Measurements from ENCODE around the gene SLC38A2. TPM values are rescaled to one million over a fixed set of nuclear protein-coding genes. Genes with fewer than 3 reads are reported as not detected.

Gene SLC38A2
- total RNA-seq, 2 experiments from 2014 or later: 213 to 222 TPM

DNA sequence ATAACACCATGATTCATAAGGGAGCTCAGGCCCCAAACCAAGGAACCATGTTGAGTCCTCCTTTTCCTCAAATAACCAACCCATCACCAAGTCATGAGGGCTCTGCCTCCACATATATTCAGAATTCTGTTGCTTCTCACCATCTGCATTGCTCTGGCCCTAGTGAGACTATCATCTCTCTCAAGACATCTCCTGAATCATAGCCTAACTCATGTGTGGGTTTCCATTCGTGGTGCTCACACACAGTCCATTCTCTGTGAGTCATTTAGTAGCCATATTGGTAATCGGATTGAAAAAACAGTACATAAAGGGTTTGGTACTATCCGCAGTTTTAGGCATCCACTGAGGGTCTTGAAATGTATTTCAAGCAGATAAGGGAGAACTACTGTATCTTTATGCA lies 5.1 kb upstream of the SLC38A2 start:
- no peak for DNase-seq
- no peak overlapping the region for H3K27ac Mint-ChIP-seq
- no peaks in the 10 kb centered on the region for H3K27me3 Mint-ChIP-seq
- ChIA-PET POLR2A (no interaction called here), CTCF (no interaction called here)
- H3K4me3 ChIP-seq (ENCODE audit: low read length): no peak overlapping the region
- peaks cover 4% of the 10 kb centered on the region for H3K36me3 Mint-ChIP-seq (ENCODE audit: low read depth)
- H3K4me1 ChIP-seq (ENCODE audit: insufficient read depth, low read length): peaks cover 18% of the 10 kb centered on the region
- H3K9me3 Mint-ChIP-seq: no peaks in the 10 kb centered on the region
- H3K9me3 ChIP-seq (ENCODE audit: control insufficient read depth in 1 of 2, insufficient read depth in 1 of 2, low read length in 2 of 2): no peaks in the 10 kb centered on the region
- H3K4me3 Mint-ChIP-seq: no peak overlapping the region
- no peak overlapping the region for H3K27ac ChIP-seq (ENCODE audit: low read depth in 1 of 2, low read length in 2 of 2)
- intact Hi-C loops (cut with DNase I, micrococcal nuclease): loop anchor here (5.0 to 10.0 kb wide), 3 partner anchors 223 to 1977 kb away; partner anchors contain the start of gene ZNF641 (in 1 of the 2)
- H3K4me1 Mint-ChIP-seq (ENCODE audit: low read depth): peaks cover 36% of the 10 kb centered on the region
- H3K36me3 ChIP-seq (ENCODE audit: insufficient read depth, low read length): no peaks in the 10 kb centered on the region
- no peak for TF ChIP-seq CTCF (IDR thresholded peaks at IDR 0.05)
- H3K27me3 ChIP-seq (ENCODE audit: control insufficient read depth in 1 of 2, insufficient read depth in 2 of 2, low read length in 2 of 2): no peaks in the 10 kb centered on the region
- no peak for ATAC-seq (ENCODE audit: poor library complexity)

DNA sequence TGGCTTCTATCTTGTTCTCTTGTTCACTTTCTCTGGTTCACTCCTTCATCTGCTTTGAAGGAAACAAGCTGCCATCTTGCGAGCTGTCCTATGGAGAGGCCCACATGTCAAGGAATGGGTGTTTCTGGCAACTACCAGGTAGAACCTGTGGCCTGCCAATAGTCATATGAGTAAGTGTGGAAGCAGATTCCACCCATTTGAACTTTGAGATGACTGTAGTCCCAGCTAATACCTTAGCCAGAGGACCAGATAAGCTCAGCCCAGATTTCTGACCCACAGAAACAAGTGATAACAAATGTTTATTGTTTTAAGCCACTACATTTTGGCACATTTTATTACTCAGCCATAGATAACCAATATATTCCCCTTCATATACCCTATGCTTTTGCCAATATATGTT lies 4.0 kb upstream of the SLC38A2 start:
- intact Hi-C loops (cut with DNase I, micrococcal nuclease): loop anchor here (5.0 to 10.0 kb wide), 3 partner anchors 222 to 1978 kb away; partner anchors contain the start of gene ZNF641 (in 1 of the 2)

DNA sequence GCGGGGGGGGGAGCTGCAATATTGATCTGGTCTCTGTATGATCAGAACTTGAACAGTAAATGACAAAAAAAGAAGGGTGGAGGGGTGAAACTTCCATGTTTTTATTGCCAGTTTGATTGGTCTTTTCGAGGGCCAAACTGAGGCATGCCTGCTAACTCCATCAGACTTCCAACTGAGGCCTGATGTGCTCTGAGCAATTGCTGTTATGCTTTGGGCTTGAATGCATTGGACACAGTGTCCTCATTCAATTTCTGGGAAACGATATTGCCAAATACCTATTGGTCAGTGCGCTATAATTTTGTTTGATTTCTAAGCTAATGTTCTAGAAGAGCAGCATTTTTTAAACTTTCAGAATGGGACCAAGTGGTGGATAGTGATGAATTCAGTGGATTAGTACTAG lies 2.1 kb upstream of the SLC38A2 start:
- ATAC-seq (ENCODE audit: poor library complexity) (no peak), DNase-seq (no peak)
- POLR2A ChIA-PET: interaction anchor here (0.6 to 1.5 kb wide), 3 partner anchors 9 to 149 kb away, joined by 3 read pairs; partner anchors contain the start of gene SLC38A1
- H3K36me3 Mint-ChIP-seq (ENCODE audit: low read depth): peaks cover 33% of the 10 kb centered on the region
- Histone ChIP-seq H3K27me3 (ENCODE audit: control insufficient read depth in 1 of 2, insufficient read depth in 2 of 2, low read length in 2 of 2) (no peaks in the 10 kb centered on the region), H3K27ac (ENCODE audit: low read depth in 1 of 2, low read length in 2 of 2) (no peak overlapping the region), H3K4me3 (ENCODE audit: low read length) (no peak overlapping the region), H3K9me3 (ENCODE audit: control insufficient read depth in 1 of 2, insufficient read depth in 1 of 2, low read length in 2 of 2) (no peaks in the 10 kb centered on the region), H3K4me1 (ENCODE audit: insufficient read depth, low read length) (peaks cover 19% of the 10 kb centered on the region), H3K36me3 (ENCODE audit: insufficient read depth, low read length) (peaks cover 13% of the 10 kb centered on the region)
- peak overlapping the region; percentile 99 for H3K27ac Mint-ChIP-seq
- CTCF ChIA-PET: interaction anchor here (0.7 kb wide), 1 partner anchor 9 kb away, joined by 3 read pairs; no protein-coding TSS in a partner anchor
- peaks cover 43% of the 10 kb centered on the region for H3K4me1 Mint-ChIP-seq (ENCODE audit: low read depth)
- H3K4me3 Mint-ChIP-seq: no peak overlapping the region
- H3K27me3 Mint-ChIP-seq: peaks cover 7% of the 10 kb centered on the region
- TF ChIP-seq CTCF (IDR thresholded peaks at IDR 0.05): no peak
- intact Hi-C loops (cut with DNase I, micrococcal nuclease): loop anchor here (5.0 to 10.0 kb wide), 8 partner anchors 83 to 1980 kb away; partner anchors contain the start of genes ARID2 (in 2 of the 2) and ZNF641 (in 1 of the 2)
- H3K9me3 Mint-ChIP-seq: no peaks in the 10 kb centered on the region

More for the DNA sequence above, 4.0 kb upstream of the SLC38A2 start:
- Mint-ChIP-seq H3K27me3 (peaks cover 2% of the 10 kb centered on the region), H3K4me3 (no peak overlapping the region), H3K9me3 (no peaks in the 10 kb centered on the region), H3K27ac (no peak overlapping the region), H3K36me3 (ENCODE audit: low read depth) (peaks cover 14% of the 10 kb centered on the region), H3K4me1 (ENCODE audit: low read depth) (peaks cover 26% of the 10 kb centered on the region)
- Histone ChIP-seq H3K27ac (ENCODE audit: low read depth in 1 of 2, low read length in 2 of 2) (no peak overlapping the region), H3K4me1 (ENCODE audit: insufficient read depth, low read length) (peaks cover 14% of the 10 kb centered on the region), H3K27me3 (ENCODE audit: control insufficient read depth in 1 of 2, insufficient read depth in 2 of 2, low read length in 2 of 2) (no peaks in the 10 kb centered on the region), H3K36me3 (ENCODE audit: insufficient read depth, low read length) (no peaks in the 10 kb centered on the region), H3K4me3 (ENCODE audit: low read length) (no peak overlapping the region), H3K9me3 (ENCODE audit: control insufficient read depth in 1 of 2, insufficient read depth in 1 of 2, low read length in 2 of 2) (no peaks in the 10 kb centered on the region)
- ChIA-PET CTCF (no interaction called here), POLR2A (interaction anchor here (0.7 kb wide), 1 partner anchor 12 kb away, joined by 3 read pairs; no protein-coding TSS in a partner anchor)
- TF ChIP-seq CTCF (IDR thresholded peaks at IDR 0.05): no peak
- ATAC-seq (ENCODE audit: poor library complexity) (no peak), DNase-seq (no peak)

All from CD4-positive, alpha-beta T cell (primary cell).